Adrenal gland (tissue), 12 donors: Measurements from ENCODE around the gene KCNMA1. TPM values are rescaled to one million over a fixed set of nuclear protein-coding genes. Genes with fewer than 3 reads are reported as not detected.

Source experiments
- DNase-seq, 7 donors: peaks; one replicate each; pipeline ENCODE4 v3.0.0-alpha.2; 2019 to 2020
- H3K27ac ChIP-seq, 5 donors: fragments of 200-600 bp; sonication (generic) in 4 of 5; 1 replicate in 3 of 5; 2 replicates in 2 of 5; pipeline versions ENCODE4 v1.5.1 to v1.8.0; 2016 to 2020; ENCODE audit warnings: mild to moderate bottlenecking in 1 of 5
- H3K27me3 ChIP-seq: fragments of 200-600 bp; 2 replicates; pipeline ENCODE4 v1.8.0; 2021
- H3K36me3 ChIP-seq, 2 donors: fragments of 200-600 bp; replicated peaks in 1 of 2; 1 replicate in 1 of 2; 2 replicates in 1 of 2; pipeline versions ENCODE4 v1.5.1 to v1.8.0; 2018 to 2022
- H3K4me1 ChIP-seq, 2 donors: fragments of 200-600 bp; replicated peaks in 1 of 2; 1 replicate in 1 of 2; 2 replicates in 1 of 2; pipeline versions ENCODE4 v1.5.1 to v1.8.0; 2018 to 2021
- H3K4me3 ChIP-seq, 4 donors: fragments of 200-600 bp; sonication (generic) in 3 of 4; one replicate each; pipeline ENCODE4 v1.5.1; 2016 to 2018
- H3K9me3 ChIP-seq, 3 donors: fragments of 200-600 bp; sonication (generic) in 1 of 3; replicated peaks in 1 of 3; 1 replicate in 2 of 3; 2 replicates in 1 of 3; pipeline versions ENCODE4 v1.5.1 to v1.8.0; 2016 to 2021
- CTCF ChIP-seq, 6 experiments: fragments of 450-650 bp in 4 of 6; fragments of 200-600 bp in 2 of 6; sonication (generic) in 1 of 6; IDR thresholded peaks; 1 replicate in 5 of 6; 2 replicates in 1 of 6; pipeline versions ENCODE4 v1.5.1 to v1.8.0; 2016 to 2021; ENCODE audit warnings: antibody characterized with exemption in 6 of 6, mild to moderate bottlenecking in 2 of 6, moderate library complexity in 1 of 6
- POLR2A ChIP-seq, 2 donors: fragments of 450-650 bp; IDR thresholded peaks; one replicate each; pipeline ENCODE4 v1.6.1; 2017; ENCODE audit warnings: antibody characterized with exemption in 2 of 2, mild to moderate bottlenecking in 2 of 2, moderate library complexity in 1 of 2
- WGBS, 4 donors: extraction: QIAGEN DNeasy Blood & Tissue Kit in 2 of 4; methylation state at CpG; one replicate each; pipeline versions ENCODE4 v1.1.5 to v1.1.7; 2013 to 2017; 5-methylcytosine and 5-hydroxymethylcytosine counted together
- intact Hi-C, 2 donors: fragments of 100-400 bp; cut with DNase I; formaldehyde crosslinking; loops; one replicate each; pipeline versions ENCODE4 v1.14.1 to v1.15.0; 2022 to 2023
- polyA plus RNA-seq, 3 donors: library from polyadenylated mRNA; stranded (reverse); fragments of 200-250 nt in 2 of 3; fragments of 350-450 nt in 1 of 3; fragmentation: Illumina TruSeq in 1 of 3; extraction: RNeasy Lipid Tissue Mini Kit (QIAGEN cat#74804) in 1 of 3; gene quantifications; one replicate each; pipeline ENCODE4 v1.2.3, GENCODE V29; 2013 to 2014
- total RNA-seq, 9 donors: library from RNA; depleted of rRNA in 4 of 9; stranded (reverse); fragments of >200 nt in 4 of 9; fragments of 120-200 nt in 1 of 9; fragmentation: NEBNext Ultra II Directional in 1 of 9; extraction: Animal tissue kit (Norgen Biotek cat#: 25700) in 1 of 9; gene quantifications; one replicate each; pipeline versions ENCODE4 v1.1.0 to v1.2.4, GENCODE V29; 2013 to 2023
- donor health status: healthy with polysubstance abuse.
- donor health status: Bipolar disorder and iron deficiency.
- donor health status: DM: yes; HTN: yes; CAD: no.
- donor health status: DM: no; HTN: no; CAD: no.
- donor health status: DM: no; HTN: no; CAD: no.
- donor health status: DM: yes; HTN: yes; CAD: no.

Gene KCNMA1
- total and polyA plus RNA-seq, 12 donors = 6.4 to 37.7 (median 13.4) TPM

- H3K27ac ChIP-seq = no peak overlapping the region
- 87 to 92% (median 91%) methylated on average over 2 of the region's 2 CpGs for WGBS, 4 donors
- no peaks in the 10 kb centered on the region for H3K27me3 ChIP-seq
- intact Hi-C loops = loop anchor here in 1 of 2 donors (2.0 kb wide), 1 partner anchor 479 kb away; no protein-coding TSS in a partner anchor
- TF ChIP-seq POLR2A (IDR thresholded peaks at IDR 0.05) = no peak
- no peak for TF ChIP-seq CTCF (IDR thresholded peaks at IDR 0.05)
- no peak for DNase-seq
- H3K9me3 ChIP-seq = no peaks in the 10 kb centered on the region
- no peaks in the 10 kb centered on the region for H3K36me3 ChIP-seq
- H3K4me3 ChIP-seq = no peak overlapping the region
- H3K4me1 ChIP-seq = peaks cover 0 to 7% of the 10 kb centered on the region in 2 donors
Observed at GRCh38 chr10:77168161-77168560, 469.4 kb downstream of the KCNMA1 start.

- DNase-seq = peak; percentile 25 to 72 (median 43)
- Histone ChIP-seq H3K4me1 (peaks cover 0 to 16% of the 10 kb centered on the region in 2 donors), H3K27ac (no peak overlapping the region), H3K36me3 (no peaks in the 10 kb centered on the region), H3K27me3 (no peaks in the 10 kb centered on the region), H3K9me3 (no peaks in the 10 kb centered on the region), H3K4me3 (no peak overlapping the region)
- intact Hi-C loops = no loop called here
- no peak for TF ChIP-seq POLR2A (IDR thresholded peaks at IDR 0.05)
- TF ChIP-seq CTCF (IDR thresholded peaks at IDR 0.05) = peak; percentile 61 to 78 (median 67)
- 32 to 40% (median 38%) methylated on average over 13 of the region's 13 CpGs for WGBS, 4 donors
Observed at GRCh38 chr10:77165445-77166208, 472.0 kb downstream of the KCNMA1 start.

- Histone ChIP-seq H3K27me3 (no peaks in the 10 kb centered on the region), H3K4me3 (no peak overlapping the region), H3K36me3 (no peaks in the 10 kb centered on the region), H3K9me3 (no peaks in the 10 kb centered on the region), H3K4me1 (peaks cover 0 to 16% of the 10 kb centered on the region in 2 donors), H3K27ac (no peak overlapping the region)
- WGBS, 4 donors = 49 to 57% (median 55%) methylated on average over 5 of the region's 5 CpGs
- intact Hi-C loops = no loop called here
- no peak for DNase-seq
- no peak for TF ChIP-seq CTCF (IDR thresholded peaks at IDR 0.05)
- no peak for TF ChIP-seq POLR2A (IDR thresholded peaks at IDR 0.05)
Observed at GRCh38 chr10:77164616-77165311, 472.8 kb downstream of the KCNMA1 start.

GRCh38 chr10:77163670-77164348, 473.8 kb downstream of the KCNMA1 start:
- Histone ChIP-seq H3K4me1 (peaks cover 0 to 16% of the 10 kb centered on the region in 2 donors), H3K4me3 (no peak overlapping the region), H3K36me3 (no peaks in the 10 kb centered on the region), H3K27me3 (no peaks in the 10 kb centered on the region), H3K9me3 (no peaks in the 10 kb centered on the region), H3K27ac (peak overlapping the region in 2 of 5 donors; percentile 58 to 60)
- WGBS, 4 donors = 25 to 39% (median 32%) methylated on average over 4 of the region's 4 CpGs
- TF ChIP-seq CTCF (IDR thresholded peaks at IDR 0.05) (no peak), POLR2A (IDR thresholded peaks at IDR 0.05) (no peak)
- peak; percentile 73 to 91 (median 85) for DNase-seq
- intact Hi-C loops = no loop called here
